ENCODE measurements around the gene MLC1. TPM values are rescaled to one million over a fixed set of nuclear protein-coding genes. Genes with fewer than 3 reads are reported as not detected.

MLC1 gene
- total RNA-seq, 1 donor from 2014 or later, result 2.3 TPM

DNA sequence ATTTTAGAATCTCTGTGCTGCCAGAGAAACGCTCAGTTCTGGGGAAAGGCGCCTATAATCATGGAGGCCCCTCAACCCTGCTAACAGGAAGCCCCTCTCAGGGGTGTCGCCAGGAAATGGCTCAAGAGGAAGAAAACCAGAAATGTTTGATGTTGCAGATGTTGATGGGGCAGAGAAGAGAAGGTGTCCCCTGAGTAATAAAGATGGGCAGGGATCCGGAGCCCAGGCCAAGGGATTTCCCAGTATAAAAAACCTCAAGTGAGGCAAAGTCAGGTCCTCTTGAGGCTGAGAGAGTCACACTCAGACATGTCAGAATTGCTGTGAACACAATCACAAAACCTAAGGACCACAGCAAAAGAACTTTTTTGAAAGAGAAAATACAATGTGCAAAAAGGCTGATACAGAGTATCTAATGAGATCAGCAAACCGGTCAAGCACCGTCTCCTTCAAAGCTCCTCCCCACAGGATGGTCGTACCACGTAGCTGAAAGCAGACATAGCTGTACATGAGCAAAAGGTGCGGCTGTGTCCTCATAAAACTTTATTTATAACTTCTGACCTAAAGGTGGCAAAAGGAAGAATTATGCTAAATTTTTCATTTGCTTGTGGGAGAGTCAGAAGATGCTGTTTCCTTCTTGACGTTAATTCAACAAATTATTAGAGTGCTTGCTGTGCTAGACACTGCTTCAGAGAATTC is 16.8 kb upstream of the MLC1 start:
- Histone ChIP-seq H3K9me3 (no peaks in the 10 kb centered on the region), H3K27ac (no peak overlapping the region), H3K4me1 (no peaks in the 10 kb centered on the region), H3K27me3 (no peaks in the 10 kb centered on the region), H3K36me3 (no peaks in the 10 kb centered on the region), H3K4me3 (no peak overlapping the region)
- TF ChIP-seq, protein P1, sequence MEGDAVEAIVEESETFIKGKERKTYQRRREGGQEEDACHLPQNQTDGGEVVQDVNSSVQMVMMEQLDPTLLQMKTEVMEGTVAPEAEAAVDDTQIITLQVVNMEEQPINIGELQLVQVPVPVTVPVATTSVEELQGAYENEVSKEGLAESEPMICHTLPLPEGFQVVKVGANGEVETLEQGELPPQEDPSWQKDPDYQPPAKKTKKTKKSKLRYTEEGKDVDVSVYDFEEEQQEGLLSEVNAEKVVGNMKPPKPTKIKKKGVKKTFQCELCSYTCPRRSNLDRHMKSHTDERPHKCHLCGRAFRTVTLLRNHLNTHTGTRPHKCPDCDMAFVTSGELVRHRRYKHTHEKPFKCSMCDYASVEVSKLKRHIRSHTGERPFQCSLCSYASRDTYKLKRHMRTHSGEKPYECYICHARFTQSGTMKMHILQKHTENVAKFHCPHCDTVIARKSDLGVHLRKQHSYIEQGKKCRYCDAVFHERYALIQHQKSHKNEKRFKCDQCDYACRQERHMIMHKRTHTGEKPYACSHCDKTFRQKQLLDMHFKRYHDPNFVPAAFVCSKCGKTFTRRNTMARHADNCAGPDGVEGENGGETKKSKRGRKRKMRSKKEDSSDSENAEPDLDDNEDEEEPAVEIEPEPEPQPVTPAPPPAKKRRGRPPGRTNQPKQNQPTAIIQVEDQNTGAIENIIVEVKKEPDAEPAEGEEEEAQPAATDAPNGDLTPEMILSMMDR (IDR thresholded peaks at IDR 0.05), result no peak
- intact Hi-C loops (cut with DNase I), result no loop called here
- DNase-seq, result no peak
- no peak for ATAC-seq

DNA sequence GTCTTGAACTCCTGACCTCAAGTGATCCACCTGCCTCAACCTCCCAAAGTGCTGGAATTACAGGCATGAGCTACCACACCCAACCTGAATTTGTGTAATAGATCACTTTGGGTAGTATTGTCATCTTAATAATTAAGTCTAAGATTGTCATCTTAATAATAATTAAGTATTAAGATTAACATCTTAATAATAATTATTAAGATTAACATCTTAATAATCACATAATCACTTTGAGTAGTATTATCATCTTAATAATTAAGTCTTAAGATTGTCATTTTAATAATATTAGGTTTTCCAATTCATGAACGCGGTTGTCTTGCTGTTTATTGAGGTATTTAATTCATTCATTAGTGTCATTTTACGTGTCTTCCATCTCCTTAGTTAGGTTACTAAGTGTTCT is 12.8 kb upstream of the MLC1 start:
- no peak for DNase-seq
- no peaks in the 10 kb centered on the region for H3K4me1 ChIP-seq
- no peaks in the 10 kb centered on the region for H3K36me3 ChIP-seq
- intact Hi-C loops (cut with DNase I), result no loop called here
- TF ChIP-seq, protein P1 (IDR thresholded peaks at IDR 0.05), result no peak
- H3K4me3 ChIP-seq, result no peak overlapping the region
- no peaks in the 10 kb centered on the region for H3K9me3 ChIP-seq
- no peak for ATAC-seq
- no peak overlapping the region for H3K27ac ChIP-seq
- no peaks in the 10 kb centered on the region for H3K27me3 ChIP-seq

DNA sequence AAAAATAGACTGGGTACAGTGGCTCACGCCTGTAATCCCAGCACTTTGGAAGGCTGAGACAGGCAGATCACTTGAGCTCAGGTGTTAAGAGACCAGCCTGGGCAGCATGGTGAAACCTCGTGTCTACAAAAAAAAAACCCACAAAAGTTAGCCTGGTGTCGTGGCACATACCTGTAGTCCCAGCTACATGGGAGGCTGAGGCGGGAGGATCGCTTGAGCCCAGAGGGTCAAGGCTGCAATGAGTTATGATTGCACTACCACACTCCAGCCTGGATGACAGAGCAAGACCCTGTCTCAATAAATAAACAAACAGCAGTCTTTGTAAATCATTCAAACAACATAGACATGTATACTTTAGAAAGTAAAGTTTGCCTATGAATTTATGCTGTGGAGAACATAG is 7.1 kb upstream of the MLC1 start:
- ATAC-seq (no peak), DNase-seq (no peak)
- intact Hi-C loops (cut with DNase I), result no loop called here
- H3K9me3 ChIP-seq, result no peaks in the 10 kb centered on the region
- TF ChIP-seq, protein P1 (IDR thresholded peaks at IDR 0.05), result no peak
- peaks cover 8% of the 10 kb centered on the region for H3K27me3 ChIP-seq
- H3K4me1 ChIP-seq, result no peaks in the 10 kb centered on the region
- H3K27ac ChIP-seq, result no peak overlapping the region
- H3K4me3 ChIP-seq, result no peak overlapping the region
- no peaks in the 10 kb centered on the region for H3K36me3 ChIP-seq

DNA sequence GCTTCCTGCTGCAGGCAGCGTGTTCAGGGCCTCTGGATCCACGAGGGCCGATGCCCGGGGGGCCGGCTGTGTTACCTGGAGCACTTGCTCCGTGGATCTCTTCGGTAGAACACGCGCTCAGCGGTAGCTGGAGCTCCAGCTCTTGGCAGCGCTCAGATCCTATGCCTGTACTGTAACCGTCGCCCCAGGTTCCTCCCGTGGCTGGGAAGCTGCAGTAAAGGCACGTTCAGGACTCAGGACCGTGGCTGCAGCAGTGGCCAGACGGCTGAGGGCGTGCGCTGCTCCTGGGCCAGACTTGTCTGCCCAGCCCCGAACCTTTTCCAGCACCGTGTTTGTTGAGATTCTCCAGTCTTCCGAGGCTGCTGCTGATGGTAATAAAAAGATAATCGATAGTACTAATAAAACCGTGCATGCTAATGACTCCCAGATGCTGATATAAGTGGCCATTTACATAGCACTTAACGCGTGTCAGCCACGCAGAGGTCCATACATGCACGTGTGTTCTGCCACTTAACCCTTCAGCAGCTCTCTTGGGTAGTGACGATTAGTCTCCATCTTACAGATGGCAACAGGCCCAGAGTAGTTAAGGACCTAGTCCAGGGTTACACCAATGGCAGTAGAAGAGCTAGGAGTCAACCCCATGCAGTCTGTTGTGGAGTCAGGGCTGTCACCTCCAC is 6.0 kb upstream of the MLC1 start:
- Histone ChIP-seq H3K36me3 (no peaks in the 10 kb centered on the region), H3K27me3 (peaks cover 8% of the 10 kb centered on the region), H3K27ac (no peak overlapping the region), H3K9me3 (no peaks in the 10 kb centered on the region), H3K4me1 (no peaks in the 10 kb centered on the region), H3K4me3 (no peak overlapping the region)
- intact Hi-C loops (cut with DNase I), result no loop called here
- DNase-seq, result no peak
- ATAC-seq, result no peak
- TF ChIP-seq, protein P1 (IDR thresholded peaks at IDR 0.05), result no peak

DNA sequence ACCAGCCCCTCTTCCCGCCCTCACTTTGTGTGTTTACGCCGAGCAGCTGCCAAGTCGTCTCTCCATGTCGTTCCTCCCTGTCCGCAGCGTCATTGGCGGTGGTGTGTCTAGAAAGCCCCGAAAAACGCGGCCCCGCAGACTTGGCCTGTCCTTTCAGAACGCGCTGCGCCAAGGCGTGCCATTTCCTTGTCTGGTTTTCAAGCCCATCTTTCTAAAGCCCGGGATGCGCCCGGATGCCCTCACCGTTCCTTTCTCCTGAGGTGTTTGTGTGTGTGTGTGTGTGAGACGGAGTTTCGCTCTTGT is 5.1 kb upstream of the MLC1 start:
- Histone ChIP-seq H3K27me3 (peaks cover 8% of the 10 kb centered on the region), H3K36me3 (no peaks in the 10 kb centered on the region), H3K4me3 (no peak overlapping the region), H3K27ac (no peak overlapping the region), H3K9me3 (no peaks in the 10 kb centered on the region), H3K4me1 (peaks cover 3% of the 10 kb centered on the region)
- intact Hi-C loops (cut with DNase I), result no loop called here
- DNase-seq (no peak), ATAC-seq (no peak)
- TF ChIP-seq, protein P1 (IDR thresholded peaks at IDR 0.05), result no peak
